Upper lobe of left lung (tissue), 4 donors: ENCODE results near the gene MEF2C.

Experiments
- CTCF ChIP-seq, 6 experiments: fragments of 450-650 bp in 4 of 6; fragments of 200-600 bp in 2 of 6; sonication (generic) in 2 of 6; IDR thresholded peaks; one replicate each; pipeline ENCODE4 v1.5.1; 2016 to 2019; ENCODE audit warnings: antibody characterized with exemption in 6 of 6
- EP300 ChIP-seq, 4 donors: sonication (generic); formaldehyde crosslinking; IDR thresholded peaks; one replicate each; pipeline ENCODE4 v1.5.1; 2017; ENCODE audit warnings: antibody characterized with exemption in 4 of 4, control low read depth in 2 of 4
- POLR2A ChIP-seq, 4 donors: fragments of 450-650 bp; IDR thresholded peaks; one replicate each; pipeline ENCODE4 v1.5.1; 2016 to 2017; ENCODE audit warnings: antibody characterized with exemption in 4 of 4, mild to moderate bottlenecking in 2 of 4
- POLR2AphosphoS5 ChIP-seq, 2 donors: sonication (generic); formaldehyde crosslinking; IDR thresholded peaks; one replicate each; pipeline ENCODE4 v1.5.1; 2017; ENCODE audit warnings: antibody characterized with exemption in 2 of 2

GRCh38 chr5:88842784-88843183, 40.2 kb downstream of the MEF2C start:
- TF ChIP-seq POLR2A (IDR thresholded peaks at IDR 0.05) (no peak), CTCF (IDR thresholded peaks at IDR 0.05) (no peak), EP300 (IDR thresholded peaks at IDR 0.05) (no peak), POLR2AphosphoS5 (IDR thresholded peaks at IDR 0.05) (no peak)
